Esophagus squamous epithelium (tissue), 5 donors: ENCODE data around the gene P4HA3. TPM values are rescaled to one million over a fixed set of nuclear protein-coding genes. Genes with fewer than 3 reads are reported as not detected.
"Not testable (repeated sequence)": the region's sequence is repeated elsewhere in the genome, so short reads cannot be mapped to it uniquely, and the experiment has no call there.

Experiments
- DNase-seq: peaks from one replicate; lab custom pipeline; 2025; lab: John Stamatoyannopoulos, UW
- H3K27ac ChIP-seq, 4 donors: fragments of 200-600 bp; sonication (generic); one replicate each; pipeline ENCODE4 v1.5.1; 2016 to 2019; ENCODE audit warnings: mild to moderate bottlenecking in 1 of 4
- H3K27me3 ChIP-seq, 4 donors: fragments of 200-600 bp; sonication (generic); 1 replicate in 3 of 4; 2 replicates in 1 of 4; pipeline versions ENCODE4 v1.5.1 to v1.6.0; 2017 to 2021; ENCODE audit warnings: antibody characterized with exemption in 1 of 4
- H3K36me3 ChIP-seq, 3 donors: fragments of 200-600 bp; sonication (generic); one replicate each; pipeline ENCODE4 v1.5.1; 2016 to 2019
- H3K4me1 ChIP-seq, 3 donors: fragments of 200-600 bp; sonication (generic); one replicate each; pipeline ENCODE4 v1.5.1; 2017 to 2019
- H3K4me3 ChIP-seq, 4 donors: fragments of 200-600 bp; sonication (generic); 1 replicate in 3 of 4; 2 replicates in 1 of 4; pipeline ENCODE4 v1.5.1; 2016 to 2019; ENCODE audit warnings: mild to moderate bottlenecking in 2 of 4, moderate library complexity in 1 of 4
- H3K9me3 ChIP-seq, 3 donors: fragments of 200-600 bp; sonication (generic); one replicate each; pipeline ENCODE4 v1.5.1; 2016 to 2019
- CTCF ChIP-seq, 6 experiments: fragments of 450-650 bp in 4 of 6; fragments of 200-600 bp in 2 of 6; sonication (generic) in 2 of 6; IDR thresholded peaks; one replicate each; pipeline ENCODE4 v1.5.1; 2016 to 2019; ENCODE audit warnings: antibody characterized with exemption in 6 of 6, mild to moderate bottlenecking in 4 of 6, moderate library complexity in 4 of 6
- POLR2A ChIP-seq, 4 donors: fragments of 450-650 bp; IDR thresholded peaks; one replicate each; pipeline ENCODE4 v1.6.1; 2017; ENCODE audit warnings: antibody characterized with exemption in 4 of 4, mild to moderate bottlenecking in 4 of 4, moderate library complexity in 3 of 4
- WGBS, 2 donors: methylation state at CpG; one replicate each; pipeline ENCODE4 v1.1.5; 2018; 5-methylcytosine and 5-hydroxymethylcytosine counted together
- intact Hi-C: fragments of 100-400 bp; cut with DNase I; formaldehyde crosslinking; loops from one replicate; pipeline ENCODE4 v1.15.0; 2022
- total RNA-seq, 4 donors: library from RNA; depleted of rRNA; stranded (reverse); fragments of >200 nt; gene quantifications; one replicate each; pipeline ENCODE4 v1.1.0, GENCODE V29; 2016
- donor health status: DM: yes; HTN: yes; CAD: no.

Gene P4HA3
- total RNA-seq, 4 donors from 2014 or later: 0.19 TPM; not detected in 3

DNA sequence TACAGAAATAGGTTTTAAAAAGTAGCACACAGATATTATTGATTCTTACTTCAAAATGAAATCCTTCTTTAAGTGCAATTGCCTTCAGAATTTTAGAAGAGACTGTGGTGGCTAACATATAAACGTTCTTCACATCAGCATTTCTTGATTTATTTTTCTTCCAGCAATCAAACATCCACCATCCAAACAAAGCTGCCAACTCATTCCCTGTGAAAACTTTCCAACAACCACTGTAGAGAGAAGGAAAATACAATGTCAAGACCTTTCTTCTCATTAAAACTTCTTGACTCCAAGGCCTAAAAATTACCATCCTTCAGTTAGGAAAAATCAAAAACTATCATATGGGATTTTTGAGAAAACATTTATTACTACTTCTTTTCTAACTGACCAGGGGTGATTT is 34.0 kb upstream of the P4HA3 start:
- DNase-seq: no peak
- intact Hi-C loops: no loop called here
- no peaks in the 10 kb centered on the region for H3K9me3 ChIP-seq
- no peaks in the 10 kb centered on the region for H3K27me3 ChIP-seq
- H3K4me1 ChIP-seq: no peaks in the 10 kb centered on the region
- TF ChIP-seq CTCF (IDR thresholded peaks at IDR 0.05) (no peak), POLR2A (IDR thresholded peaks at IDR 0.05) (no peak)
- 48 to 56% methylated on average over 1 of the region's 1 CpG for WGBS, 2 donors
- H3K4me3 ChIP-seq: no peak overlapping the region
- peaks cover 0 to 9% (median 0%) of the 10 kb centered on the region in 3 donors for H3K36me3 ChIP-seq
- no peak overlapping the region for H3K27ac ChIP-seq

DNA sequence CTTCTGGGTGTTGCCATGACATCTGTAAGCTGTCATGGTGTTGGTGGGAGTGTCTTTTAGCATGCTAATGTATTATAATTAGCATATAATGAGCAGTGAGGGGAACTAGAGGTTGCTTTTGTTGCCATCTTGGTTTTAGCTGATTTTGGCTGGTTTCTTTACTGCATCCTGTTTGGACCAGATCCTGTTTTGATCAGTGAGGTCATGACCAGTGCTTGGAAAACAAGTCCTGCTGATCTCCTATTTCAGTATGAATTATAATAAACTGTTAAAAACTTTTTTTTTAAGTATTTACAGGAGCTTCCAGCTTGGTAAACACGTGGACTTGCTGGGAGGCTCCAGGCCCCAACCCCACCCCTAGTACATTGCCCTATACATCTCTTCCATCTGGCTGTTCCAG is 30.5 kb upstream of the P4HA3 start:
- H3K27ac ChIP-seq: no peak overlapping the region
- intact Hi-C loops: no loop called here
- no peaks in the 10 kb centered on the region for H3K27me3 ChIP-seq
- DNase-seq: no peak
- H3K4me1 ChIP-seq: no peaks in the 10 kb centered on the region
- H3K4me3 ChIP-seq: no peak overlapping the region
- H3K9me3 ChIP-seq: no peaks in the 10 kb centered on the region
- peaks cover 0 to 15% (median 0%) of the 10 kb centered on the region in 3 donors for H3K36me3 ChIP-seq
- WGBS, 2 donors: 50 to 63% methylated on average over 1 of the region's 1 CpG
- TF ChIP-seq POLR2A (IDR thresholded peaks at IDR 0.05): no peak
- no peak for TF ChIP-seq CTCF (IDR thresholded peaks at IDR 0.05)

DNA sequence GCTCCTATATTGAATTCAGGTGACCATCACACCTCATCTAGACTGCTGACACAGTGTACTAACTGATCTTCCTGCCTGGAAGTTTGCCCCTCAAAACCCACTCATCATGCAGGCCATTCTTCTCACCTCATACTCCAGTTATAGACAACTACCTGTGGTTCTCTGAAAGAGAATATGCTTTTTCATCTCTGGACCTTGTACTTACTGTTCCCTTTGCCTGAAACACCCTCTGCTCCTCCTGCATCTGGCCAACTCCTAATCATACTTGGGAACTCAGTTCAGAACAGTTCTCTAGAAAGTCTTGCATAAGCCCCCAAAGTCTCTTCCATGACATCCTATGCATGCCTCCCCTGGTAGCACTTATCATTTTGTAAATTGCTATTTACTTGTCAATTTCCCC is 28.2 kb upstream of the P4HA3 start:
- DNase-seq: no peak
- TF ChIP-seq POLR2A (IDR thresholded peaks at IDR 0.05) (no peak), CTCF (IDR thresholded peaks at IDR 0.05) (no peak)
- peaks cover 0 to 9% (median 0%) of the 10 kb centered on the region in 3 donors for H3K36me3 ChIP-seq
- H3K27me3 ChIP-seq: no peaks in the 10 kb centered on the region
- intact Hi-C loops: no loop called here
- H3K4me3 ChIP-seq: no peak overlapping the region
- no peaks in the 10 kb centered on the region for H3K9me3 ChIP-seq
- H3K27ac ChIP-seq: no peak overlapping the region
- H3K4me1 ChIP-seq: no peaks in the 10 kb centered on the region

GRCh38 chr11:74338963-74339362 is 27.5 kb upstream of the P4HA3 start:
- Histone ChIP-seq H3K27ac (no peak overlapping the region), H3K27me3 (no peaks in the 10 kb centered on the region), H3K9me3 (no peaks in the 10 kb centered on the region), H3K4me1 (no peaks in the 10 kb centered on the region), H3K4me3 (no peak overlapping the region), H3K36me3 (peaks cover 0 to 7% (median 0%) of the 10 kb centered on the region in 3 donors)
- WGBS, 2 donors: 62 to 80% methylated on average over 6 of the region's 6 CpGs
- TF ChIP-seq POLR2A (IDR thresholded peaks at IDR 0.05): no peak
- DNase-seq: no peak
- intact Hi-C loops: no loop called here

- no peak overlapping the region for H3K27ac ChIP-seq
- H3K36me3 ChIP-seq: peaks cover 0 to 5% (median 0%) of the 10 kb centered on the region in 3 donors
- no peaks in the 10 kb centered on the region for H3K9me3 ChIP-seq
- TF ChIP-seq POLR2A (IDR thresholded peaks at IDR 0.05) (no peak), CTCF (IDR thresholded peaks at IDR 0.05) (no peak)
- intact Hi-C loops: no loop called here
- no peak overlapping the region for H3K4me3 ChIP-seq
- WGBS, 2 donors: 100% methylated on average over 1 of the region's 1 CpG
- no peaks in the 10 kb centered on the region for H3K27me3 ChIP-seq
- peaks cover 0 to 8% (median 0%) of the 10 kb centered on the region in 3 donors for H3K4me1 ChIP-seq
- DNase-seq: no peak
Measured at GRCh38 chr11:74333193-74333592, 21.8 kb upstream of the P4HA3 start.

DNA sequence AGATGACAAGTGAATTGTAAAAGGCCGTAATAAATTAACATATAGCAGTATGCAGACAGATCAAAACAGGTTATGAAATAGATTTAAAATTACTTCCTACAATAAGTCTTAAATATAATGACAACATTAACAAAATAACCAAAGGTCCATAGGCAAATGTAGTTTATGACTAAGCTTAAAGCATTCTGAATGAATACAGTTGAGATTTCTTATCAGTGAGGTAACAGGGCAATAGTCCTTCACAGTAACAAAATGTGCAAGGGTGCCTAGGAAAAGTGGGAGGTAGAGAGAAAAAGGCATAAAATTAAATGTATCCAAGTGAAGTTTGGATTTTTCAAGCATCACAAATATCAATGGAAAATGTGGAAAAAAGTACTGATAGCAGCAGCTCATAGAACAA is 20.9 kb upstream of the P4HA3 start:
- WGBS, 2 donors: 92 to 96% methylated on average over 1 of the region's 1 CpG

GRCh38 chr11:74331000-74331399 is 19.6 kb upstream of the P4HA3 start:
- WGBS, 2 donors: 82 to 98% methylated on average over 5 to 6 of the region's 6 CpGs
- peaks cover 0 to 21% (median 3%) of the 10 kb centered on the region in 3 donors for H3K4me1 ChIP-seq
- H3K36me3 ChIP-seq, H3K9me3 ChIP-seq, DNase-seq, H3K27ac ChIP-seq, H3K4me3 ChIP-seq, intact Hi-C loops, H3K27me3 ChIP-seq: not testable (repeated sequence)

More for the DNA sequence above, 20.9 kb upstream of the P4HA3 start:
- Histone ChIP-seq H3K9me3 (no peaks in the 10 kb centered on the region), H3K4me1 (peaks cover 0 to 8% (median 0%) of the 10 kb centered on the region in 3 donors), H3K36me3 (no peaks in the 10 kb centered on the region), H3K27ac (no peak overlapping the region), H3K4me3 (no peak overlapping the region), H3K27me3 (no peaks in the 10 kb centered on the region)
- intact Hi-C loops: no loop called here
- no peak for TF ChIP-seq POLR2A (IDR thresholded peaks at IDR 0.05)
- TF ChIP-seq CTCF (IDR thresholded peaks at IDR 0.05): no peak
- no peak for DNase-seq
